ENCODE data around the gene TMEM120B.
"Not testable (repeated sequence)": the region's sequence is repeated elsewhere in the genome, so short reads cannot be mapped to it uniquely, and the experiment has no call there.

TMEM120B gene

DNA sequence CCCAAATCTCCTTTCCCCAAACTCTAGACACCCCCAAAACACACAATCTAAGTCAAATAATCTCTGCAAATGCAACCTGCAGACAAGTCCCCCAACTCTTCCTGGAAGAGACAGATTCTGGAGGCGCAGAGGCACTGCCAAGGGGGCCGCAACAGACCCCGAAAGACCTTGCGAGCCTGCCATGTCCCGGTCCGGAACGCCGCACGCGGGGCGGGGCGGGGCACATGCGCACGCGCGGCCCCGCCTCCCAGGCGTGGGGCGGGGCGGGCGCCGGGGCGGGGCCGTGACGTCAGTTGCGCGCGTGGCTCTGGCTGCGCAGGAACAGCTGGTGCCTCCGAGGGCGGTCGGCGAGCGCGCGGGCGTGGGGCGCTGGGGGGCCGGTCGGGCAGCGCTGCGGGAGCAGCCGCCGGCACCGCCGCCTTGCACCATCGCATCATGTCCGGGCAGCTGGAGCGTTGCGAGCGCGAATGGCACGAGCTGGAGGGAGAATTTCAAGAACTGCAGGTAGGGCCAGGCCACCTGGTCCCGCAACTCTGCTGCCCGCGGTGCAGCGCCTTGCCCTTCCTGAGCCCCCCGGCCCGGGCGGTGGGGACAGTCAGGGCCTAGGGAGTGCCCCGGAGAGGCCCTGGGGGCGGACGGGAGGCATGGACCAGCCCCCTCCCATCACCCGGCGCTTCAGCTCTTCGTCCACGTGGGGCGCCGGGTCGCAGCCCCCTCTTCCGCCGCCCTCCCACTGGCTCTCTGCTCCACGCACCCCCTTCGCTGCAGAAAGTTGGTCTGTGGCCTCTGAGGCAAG is at the start of gene TMEM120B:
TSS of gene TMEM120B (plus strand) at position 292 of the 796 bp plus-strand sequence. CDS start at position 436, 144 bp downstream.
- DNase-seq: peak; percentile 84
- in situ Hi-C loops (cut with HindIII; ENCODE audit: low pct_ligation_motif_present, low pct_unique_long_range_greater_than_20kb, low sequenced_read_pairs): no loop called here

DNA sequence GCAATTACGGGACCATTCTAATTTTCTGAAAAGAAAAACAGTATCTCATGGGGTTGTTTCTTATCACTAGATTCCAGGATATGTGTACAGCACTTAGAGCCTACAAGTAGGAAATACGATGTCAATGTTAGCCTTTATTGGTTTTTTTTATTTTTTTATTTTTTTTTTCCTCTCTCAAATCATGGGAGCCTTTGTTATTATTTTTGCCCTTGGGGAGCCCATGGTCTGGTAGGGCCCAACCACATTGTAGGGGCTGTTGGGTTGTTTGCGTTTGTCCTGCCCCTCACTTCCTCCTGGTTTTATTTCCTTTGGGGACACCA is 49.0 kb upstream of the TMEM120B start:
- in situ Hi-C loops (cut with HindIII; ENCODE audit: low pct_ligation_motif_present, low pct_unique_long_range_greater_than_20kb, low sequenced_read_pairs): no loop called here
- no peak for DNase-seq

- in situ Hi-C loops (cut with HindIII; ENCODE audit: low pct_ligation_motif_present, low pct_unique_long_range_greater_than_20kb, low sequenced_read_pairs); DNase-seq: not testable (repeated sequence)
These were observed 45.7 kb upstream of the TMEM120B start for GRCh38 chr12:121666829-121667228.

- peak; percentile 64 for DNase-seq
- in situ Hi-C loops (cut with HindIII; ENCODE audit: low pct_ligation_motif_present, low pct_unique_long_range_greater_than_20kb, low sequenced_read_pairs): no loop called here
These were observed 43.6 kb upstream of the TMEM120B start for GRCh38 chr12:121668750-121669520.

DNA sequence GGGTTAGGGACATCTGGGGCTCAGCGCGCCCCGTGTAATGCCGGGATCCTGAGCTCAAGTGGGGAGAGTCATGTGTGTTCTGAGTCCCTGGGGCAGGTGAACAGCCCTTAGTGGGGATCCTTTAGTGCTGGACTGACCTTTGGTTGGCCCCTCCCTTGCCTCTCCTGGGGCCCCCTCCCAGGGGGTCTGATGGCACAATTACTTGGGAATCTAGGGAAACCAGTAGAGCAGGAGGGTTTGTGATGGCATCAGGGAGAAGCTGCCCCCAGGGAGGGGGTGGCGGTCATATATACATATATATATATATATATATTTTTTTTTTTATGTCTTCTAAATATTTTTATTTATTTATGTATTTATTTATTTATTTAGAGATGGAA is 43.0 kb upstream of the TMEM120B start, which contains the start of gene MORN3:
TSS of gene MORN3 (minus strand) at position 134 of the 380 bp plus-strand sequence. CDS start 171 bp downstream, outside the sequence.
- DNase-seq: no peak
- in situ Hi-C loops (cut with HindIII; ENCODE audit: low pct_ligation_motif_present, low pct_unique_long_range_greater_than_20kb, low sequenced_read_pairs): no loop called here

DNA sequence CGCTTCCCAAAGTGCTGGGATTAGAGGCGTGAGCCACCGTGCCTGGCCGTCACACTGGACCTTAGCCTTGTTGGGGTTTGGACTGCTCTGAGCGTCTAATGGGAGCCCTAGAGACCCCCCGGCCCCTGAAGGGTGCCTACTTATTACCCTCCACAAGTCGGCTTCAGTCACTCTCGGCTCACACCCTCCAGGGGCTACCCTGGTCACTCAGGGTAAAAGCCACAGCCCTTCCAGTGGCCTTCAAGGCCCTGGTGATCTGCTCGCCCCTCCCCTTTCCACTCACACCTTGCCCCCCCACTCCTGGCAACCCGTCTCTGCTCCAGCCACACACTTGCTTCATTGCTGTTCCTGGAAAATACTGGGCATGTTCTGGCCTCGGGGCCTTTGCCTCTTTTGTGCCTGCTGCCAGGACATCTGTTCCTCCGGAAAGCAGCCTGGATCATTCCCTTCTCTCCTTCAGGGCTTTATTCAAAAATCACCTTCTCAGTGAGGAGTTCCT is 39.5 kb upstream of the TMEM120B start:
- DNase-seq: no peak
- in situ Hi-C loops (cut with HindIII; ENCODE audit: low pct_ligation_motif_present, low pct_unique_long_range_greater_than_20kb, low sequenced_read_pairs): no loop called here

DNA sequence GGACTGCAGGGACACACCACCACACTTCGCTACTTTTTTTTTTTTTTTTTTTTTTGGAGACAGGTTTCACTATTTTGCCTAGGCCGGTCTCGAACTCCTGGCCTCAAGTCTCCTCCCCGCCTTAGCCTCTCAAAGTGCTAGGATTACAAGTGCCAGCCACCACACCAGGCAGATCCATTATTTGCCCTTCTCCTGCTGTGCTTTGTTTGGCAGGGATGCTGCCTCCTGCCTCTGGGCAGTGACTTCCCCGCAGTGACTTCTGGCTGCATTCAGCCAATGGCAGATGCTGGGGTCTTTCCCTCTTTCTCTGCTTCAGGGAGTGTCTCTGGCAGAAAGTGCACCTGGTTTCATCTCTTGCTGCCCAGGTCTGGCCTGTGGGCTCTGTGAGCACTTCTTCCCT is 36.4 kb upstream of the TMEM120B start:
- in situ Hi-C loops (cut with HindIII; ENCODE audit: low pct_ligation_motif_present, low pct_unique_long_range_greater_than_20kb, low sequenced_read_pairs): no loop called here
- DNase-seq: no peak

- DNase-seq: no peak
- in situ Hi-C loops (cut with HindIII; ENCODE audit: low pct_ligation_motif_present, low pct_unique_long_range_greater_than_20kb, low sequenced_read_pairs): no loop called here
These were observed 34.2 kb upstream of the TMEM120B start for GRCh38 chr12:121678305-121678704.

DNA sequence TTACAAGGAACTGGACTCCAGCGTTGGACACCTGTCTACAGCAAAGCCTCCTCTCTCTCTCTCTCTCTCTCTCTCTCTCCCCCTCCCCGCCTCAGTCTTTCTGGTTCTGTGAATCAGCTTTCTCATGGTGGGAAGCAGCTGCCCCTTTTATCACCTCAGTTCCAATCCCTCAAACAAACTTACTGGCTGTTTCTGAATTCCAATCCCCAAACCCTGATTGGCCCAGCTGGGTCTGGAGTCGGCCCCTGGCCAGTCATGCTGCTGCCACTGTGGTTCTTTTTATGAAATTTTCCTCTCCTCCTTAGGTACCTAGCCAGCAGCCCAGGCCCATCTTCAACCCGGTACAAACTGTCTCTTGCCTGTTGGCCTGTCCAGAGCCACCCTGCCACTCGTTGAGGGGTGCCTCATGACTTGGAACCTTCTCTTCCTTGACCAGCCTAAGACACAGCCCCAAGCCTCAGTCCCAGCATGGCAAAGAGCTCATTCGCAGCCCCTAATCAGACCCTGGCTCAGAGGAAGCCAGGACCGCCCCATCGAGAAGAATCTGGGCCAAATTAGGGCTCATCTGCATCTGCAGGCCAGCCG is 33.7 kb upstream of the TMEM120B start:
- DNase-seq: no peak
- in situ Hi-C loops (cut with HindIII; ENCODE audit: low pct_ligation_motif_present, low pct_unique_long_range_greater_than_20kb, low sequenced_read_pairs): no loop called here

DNA sequence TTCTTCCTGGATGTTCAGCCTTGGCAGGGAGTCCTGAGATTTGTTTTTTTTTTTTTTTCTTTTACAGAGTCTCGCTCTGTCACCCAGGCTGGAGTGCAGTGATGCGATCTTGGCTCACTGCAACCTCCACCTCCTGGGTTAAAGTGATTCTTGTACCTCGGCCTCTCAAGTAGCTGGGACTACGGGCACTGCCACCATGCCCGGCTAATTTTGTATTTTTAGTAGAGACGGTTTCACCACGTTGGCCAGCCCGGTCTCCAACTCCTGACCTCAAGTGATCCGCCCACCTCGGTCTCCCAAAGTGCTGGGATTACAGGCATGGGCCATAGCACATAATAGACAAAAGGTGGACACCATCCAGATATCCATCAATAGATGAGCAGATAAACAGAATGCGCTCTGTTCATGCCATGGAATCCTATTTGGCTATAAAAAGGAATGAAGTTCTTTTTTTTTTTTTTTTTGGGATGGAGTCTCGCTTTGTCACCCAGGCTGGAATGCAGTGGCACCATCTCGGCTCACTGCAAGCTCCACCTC is 32.8 kb upstream of the TMEM120B start:
- DNase-seq; in situ Hi-C loops (cut with HindIII; ENCODE audit: low pct_ligation_motif_present, low pct_unique_long_range_greater_than_20kb, low sequenced_read_pairs): not testable (repeated sequence)

GRCh38 chr12:121688966-121689365 is 23.6 kb upstream of the TMEM120B start:
- no peak for DNase-seq
- in situ Hi-C loops (cut with HindIII; ENCODE audit: low pct_ligation_motif_present, low pct_unique_long_range_greater_than_20kb, low sequenced_read_pairs): no loop called here

GRCh38 chr12:121689430-121689829 is 23.1 kb upstream of the TMEM120B start:
- DNase-seq: no peak
- in situ Hi-C loops (cut with HindIII; ENCODE audit: low pct_ligation_motif_present, low pct_unique_long_range_greater_than_20kb, low sequenced_read_pairs): no loop called here

DNA sequence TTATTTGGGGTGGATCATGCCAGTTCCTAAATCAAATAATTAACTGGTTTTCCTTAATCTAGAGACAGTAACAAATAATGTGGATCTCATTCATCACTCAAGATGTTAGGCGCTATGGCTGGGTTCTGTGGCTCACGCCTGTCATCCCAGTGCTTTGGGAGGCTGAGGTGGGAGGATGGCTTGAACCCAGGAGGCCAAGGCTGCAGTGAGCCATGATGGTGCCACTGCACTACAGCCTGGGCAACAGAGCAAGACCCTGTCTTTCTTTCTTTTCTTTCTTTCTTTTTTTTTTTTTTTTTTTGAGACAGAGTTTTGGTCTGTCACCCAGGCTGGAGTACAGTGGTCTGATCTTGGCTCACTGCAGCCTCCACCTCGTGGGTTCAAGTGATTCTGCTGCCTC is 19.8 kb upstream of the TMEM120B start:
- DNase-seq; in situ Hi-C loops (cut with HindIII; ENCODE audit: low pct_ligation_motif_present, low pct_unique_long_range_greater_than_20kb, low sequenced_read_pairs): not testable (repeated sequence)

DNA sequence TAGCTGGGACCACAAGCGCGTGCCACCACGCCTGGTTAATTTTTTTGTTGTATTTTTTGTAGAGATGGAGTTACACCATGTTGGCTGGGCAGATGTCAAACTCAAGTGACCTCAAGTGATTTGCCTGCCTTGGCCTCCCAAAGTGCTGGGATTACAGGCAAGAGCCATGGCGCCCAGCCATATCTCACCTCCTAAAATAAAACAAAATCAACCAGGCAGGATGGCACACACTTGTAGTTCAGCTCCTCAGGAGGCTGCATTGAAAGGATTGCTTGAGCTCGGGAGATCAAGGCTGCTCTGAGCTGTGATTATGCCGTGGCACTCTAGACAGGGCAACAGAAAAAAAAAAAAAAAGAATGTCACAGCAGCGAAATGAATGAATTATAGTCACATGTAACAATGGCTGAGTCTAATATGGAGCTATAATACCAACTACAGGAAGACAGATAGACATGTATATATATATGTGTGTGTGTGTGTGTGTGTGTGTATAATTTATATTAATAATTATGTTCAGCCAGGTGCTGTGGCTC is 19.3 kb upstream of the TMEM120B start:
- no peak for DNase-seq
- in situ Hi-C loops (cut with HindIII; ENCODE audit: low pct_ligation_motif_present, low pct_unique_long_range_greater_than_20kb, low sequenced_read_pairs): no loop called here

DNA sequence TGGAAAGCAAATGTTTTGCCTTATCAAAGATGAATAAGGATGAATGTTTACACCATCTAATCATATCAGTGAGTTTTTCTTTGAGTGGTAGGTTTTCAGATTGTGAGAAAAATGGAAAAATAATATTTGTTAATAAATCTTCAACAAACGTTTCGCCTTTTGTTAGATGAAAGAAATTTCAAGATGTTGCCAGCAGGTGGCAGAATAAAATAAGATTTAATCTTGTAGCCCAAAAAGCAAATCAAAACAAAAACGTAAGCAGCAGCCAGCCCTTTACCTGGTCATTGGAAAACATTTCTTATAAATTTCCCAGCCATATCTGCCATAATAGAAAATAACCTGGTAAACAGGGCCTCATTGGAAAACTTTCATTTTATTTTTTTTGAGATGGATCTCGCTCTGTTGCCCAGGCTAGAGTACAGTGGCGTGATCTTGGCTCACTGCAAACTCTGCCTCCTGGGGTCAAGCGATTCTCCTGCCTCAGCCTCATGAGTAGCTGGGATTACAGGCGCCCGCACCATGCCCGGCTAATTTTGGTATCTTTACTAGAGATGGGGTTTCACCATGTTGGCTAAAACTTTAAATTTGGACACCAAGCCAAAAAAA is 15.4 kb upstream of the TMEM120B start:
- DNase-seq: peak; percentile 74
- in situ Hi-C loops (cut with HindIII; ENCODE audit: low pct_ligation_motif_present, low pct_unique_long_range_greater_than_20kb, low sequenced_read_pairs): no loop called here

GRCh38 chr12:121697861-121698260 is 14.7 kb upstream of the TMEM120B start:
- in situ Hi-C loops (cut with HindIII; ENCODE audit: low pct_ligation_motif_present, low pct_unique_long_range_greater_than_20kb, low sequenced_read_pairs); DNase-seq: not testable (repeated sequence)

DNA sequence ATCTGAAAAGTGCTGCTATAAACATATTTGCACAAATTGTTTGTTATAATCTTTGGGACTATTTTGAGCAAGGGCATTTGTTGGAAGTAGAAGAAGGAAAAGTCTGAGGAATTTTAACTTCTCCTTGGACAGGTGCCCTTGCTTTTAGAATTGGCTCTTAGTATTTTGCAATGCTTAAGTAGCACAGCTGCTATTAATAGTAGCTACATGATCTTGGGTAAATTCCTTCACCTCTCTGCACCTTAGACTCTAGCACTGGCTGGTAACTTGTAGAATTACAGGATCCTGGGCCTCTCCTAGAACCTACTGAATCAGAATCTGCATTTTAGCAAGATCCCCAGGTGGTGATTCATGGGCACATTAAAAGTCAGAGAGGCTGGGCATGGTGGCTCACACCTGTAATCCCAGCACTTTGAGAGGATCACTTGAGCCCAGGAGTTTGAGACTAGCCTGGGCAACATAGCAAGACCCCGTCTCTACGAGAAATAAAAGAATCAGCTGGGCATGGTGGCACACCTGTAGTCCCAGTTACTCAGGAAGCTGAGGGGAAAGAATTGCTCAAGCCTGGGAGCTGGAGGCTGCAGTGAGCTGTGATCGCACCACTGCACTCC is 10.8 kb upstream of the TMEM120B start:
- no peak for DNase-seq
- in situ Hi-C loops (cut with HindIII; ENCODE audit: low pct_ligation_motif_present, low pct_unique_long_range_greater_than_20kb, low sequenced_read_pairs): no loop called here

DNA sequence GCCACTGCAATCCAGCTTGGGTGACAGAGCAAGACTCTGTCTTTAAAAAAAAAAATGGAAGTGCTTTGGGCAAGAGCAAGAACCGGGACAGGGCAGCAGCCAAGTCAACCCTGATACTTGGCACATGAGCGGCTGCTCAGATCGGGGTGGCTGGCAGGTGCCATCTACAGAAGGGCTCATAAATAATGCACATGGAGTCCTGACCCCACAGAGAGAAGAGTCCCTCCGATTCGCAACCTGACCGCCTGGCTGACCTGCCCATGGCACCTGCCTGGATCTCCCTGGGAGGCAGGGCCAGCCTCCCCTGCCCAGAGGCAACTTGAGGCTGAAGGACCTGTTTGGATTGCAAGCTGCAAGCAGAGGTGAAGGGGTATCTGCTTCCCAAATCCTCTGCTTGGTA is 9.6 kb upstream of the TMEM120B start:
- in situ Hi-C loops (cut with HindIII; ENCODE audit: low pct_ligation_motif_present, low pct_unique_long_range_greater_than_20kb, low sequenced_read_pairs): no loop called here
- DNase-seq: no peak

All from ACHN (cell line).